Right lobe of liver (tissue), 4 donors: ENCODE measurements around the gene MMP19.

Experiments
- CTCF ChIP-seq, 4 donors: fragments of 200-600 bp in 3 of 4; fragments of 450-650 bp in 1 of 4; IDR thresholded peaks; one replicate each; pipeline versions ENCODE4 v1.5.1 to v1.8.0; 2016 to 2022; ENCODE audit warnings: antibody characterized with exemption in 4 of 4, mild to moderate bottlenecking in 2 of 4
- POLR2A ChIP-seq: fragments of 450-650 bp; IDR thresholded peaks from one replicate; pipeline ENCODE4 v1.6.1; 2017; ENCODE audit warnings: antibody characterized with exemption, mild to moderate bottlenecking
- donor health status: DM: no; HTN: no; CAD: no.
- donor health status: DM: no; HTN: no; CAD: no.
- donor health status: DM: no; HTN: yes; CAD: no.

GRCh38 chr12:55849616-55850343 lies 7.0 kb upstream of the MMP19 start:
- no peak for TF ChIP-seq POLR2A
- no peak for TF ChIP-seq CTCF (IDR thresholded peaks at IDR 0.05)
